Neural cell (in vitro differentiated cells): ENCODE results near the gene SDK2. TPM values are rescaled to one million over a fixed set of nuclear protein-coding genes. Genes with fewer than 3 reads are reported as not detected.

Experiments
- H2AFZ ChIP-seq: fragments of 200-600, 300-800 bp; sonication (generic), shearing (Covaris generic); 2 replicates; pipeline ENCODE4 v1.6.0; 2014; ENCODE audit warnings: low read depth, mild to moderate bottlenecking, antibody characterized with exemption, low read length, moderate library complexity
- H3F3A ChIP-seq: fragments of 200-600 bp; shearing (Covaris generic); 2 replicates; pipeline ENCODE4 v1.6.1; 2016; ENCODE audit warnings: mild to moderate bottlenecking, moderate library complexity, mixed read lengths, antibody characterized with exemption, low read length; ENCODE audit not compliant: insufficient read depth, poor library complexity, severe bottlenecking
- H3K27ac ChIP-seq: fragments of 200-600, 300-800 bp; sonication (generic), shearing (Covaris generic); 2 replicates; pipeline ENCODE4 v1.5.1; 2014; ENCODE audit warnings: mild to moderate bottlenecking, low read length, moderate library complexity
- H3K27me3 ChIP-seq: fragments of 300-800, 200-600 bp; sonication (generic), shearing (Covaris generic); 2 replicates; pipeline ENCODE4 v1.6.0; 2014; ENCODE audit warnings: mild to moderate bottlenecking, low read depth, low read length, moderate library complexity; ENCODE audit not compliant: insufficient read depth
- H3K36me3 ChIP-seq: fragments of 300-800, 200-600 bp; sonication (generic), shearing (Covaris generic); 2 replicates; pipeline ENCODE4 v1.5.1; 2014; ENCODE audit warnings: mild to moderate bottlenecking, antibody characterized with exemption, low read length, moderate library complexity; ENCODE audit not compliant: insufficient read depth
- H3K4me2 ChIP-seq: fragments of 300-800, 200-600 bp; sonication (generic), shearing (Covaris generic); 2 replicates; pipeline ENCODE4 v1.6.0; 2014; ENCODE audit warnings: mild to moderate bottlenecking, low read length
- H3K4me3 ChIP-seq: fragments of 300-800, 200-600 bp; sonication (generic), shearing (Covaris generic); 2 replicates; pipeline ENCODE4 v1.5.1; 2014; ENCODE audit warnings: mild to moderate bottlenecking, low read length, moderate library complexity
- H3K79me2 ChIP-seq: fragments of 200-600 bp; shearing (Covaris generic); replicated peaks from 2 replicates; pipeline ENCODE4 v1.6.0; 2014; ENCODE audit warnings: mild to moderate bottlenecking, low read length, moderate library complexity; ENCODE audit not compliant: insufficient read depth
- H3K9ac ChIP-seq: fragments of 300-800, 200-600 bp; sonication (generic), shearing (Covaris generic); 2 replicates; pipeline ENCODE4 v1.6.1; 2016; ENCODE audit warnings: mild to moderate bottlenecking, low read length, mixed read lengths
- H3K9me2 ChIP-seq: fragments of 200-600 bp; shearing (Covaris generic); 2 replicates; pipeline ENCODE4 v1.6.1; 2016; ENCODE audit warnings: mild to moderate bottlenecking, low read length, mixed read lengths; ENCODE audit not compliant: insufficient read depth
- H3K9me3 ChIP-seq: fragments of 200-600, 300-800 bp; sonication (generic), shearing (Covaris generic); 2 replicates; pipeline ENCODE4 v1.6.1; 2016; ENCODE audit warnings: mild to moderate bottlenecking, mixed run types, low read length, moderate library complexity, mixed read lengths
- H4K20me1 ChIP-seq: fragments of 200-600 bp; shearing (Covaris generic); 2 replicates; pipeline ENCODE4 v1.6.1; 2016; ENCODE audit warnings: mild to moderate bottlenecking, mixed run types; ENCODE audit not compliant: insufficient read depth
- CTCF ChIP-seq: fragments of 450-650 bp; IDR thresholded peaks from 2 replicates; pipeline ENCODE4 v1.5.1; 2014; ENCODE audit warnings: antibody characterized with exemption, mild to moderate bottlenecking, moderate library complexity; ENCODE audit not compliant: poor library complexity, severe bottlenecking
- EP300 ChIP-seq: fragments of 450-650 bp; conservative IDR thresholded peaks from 2 replicates; pipeline ENCODE4 v1.6.1; 2014; ENCODE audit warnings: antibody characterized with exemption, mild to moderate bottlenecking, moderate library complexity; ENCODE audit not compliant: poor library complexity, severe bottlenecking
- EZH2 ChIP-seq: fragments of 200-600, 300-800 bp; shearing (Covaris generic), sonication (generic); IDR thresholded peaks from 2 replicates; pipeline ENCODE4 v1.6.1; 2014; ENCODE audit warnings: antibody characterized with exemption, low read length, borderline replicate concordance, mild to moderate bottlenecking; ENCODE audit not compliant: insufficient read depth, poor library complexity, severe bottlenecking
- MXI1 ChIP-seq: fragments of 450-650 bp; conservative IDR thresholded peaks from 2 replicates; pipeline ENCODE4 v1.6.1; 2014; ENCODE audit warnings: antibody characterized with exemption, mild to moderate bottlenecking; ENCODE audit not compliant: poor library complexity, severe bottlenecking
- POLR2AphosphoS5 ChIP-seq: IDR thresholded peaks from 2 replicates; pipeline ENCODE4 v1.6.1; 2012
- RAD21 ChIP-seq: fragments of 450-650 bp; conservative IDR thresholded peaks from 2 replicates; pipeline ENCODE4 v1.6.1; 2014; ENCODE audit warnings: antibody characterized with exemption, mild to moderate bottlenecking, moderate library complexity
- REST ChIP-seq: IDR thresholded peaks from 2 replicates; pipeline ENCODE4 v1.6.1; 2012; ENCODE audit warnings: borderline replicate concordance
- SMC3 ChIP-seq: fragments of 450-650 bp; conservative IDR thresholded peaks from 2 replicates; pipeline ENCODE4 v1.6.1; 2014; ENCODE audit warnings: antibody characterized with exemption, mild to moderate bottlenecking, moderate library complexity; ENCODE audit not compliant: poor library complexity
- TAF1 ChIP-seq: IDR thresholded peaks from 2 replicates; pipeline ENCODE4 v1.6.1; 2012; ENCODE audit warnings: low read depth
- polyA plus RNA-seq: library from polyadenylated mRNA; depleted of rRNA; stranded (reverse); fragments of >200 nt; gene quantifications from 2 replicates; pipeline ENCODE4 v1.2.3, GENCODE V29; 2014

SDK2 gene
- polyA plus RNA-seq, 1 donor from 2014 or later, result 0.73 TPM

- Histone ChIP-seq H3K79me2 (no peaks in the 10 kb centered on the region), H3K9ac (no peak overlapping the region), H3K4me2 (no peak overlapping the region), H3K36me3 (no peaks in the 10 kb centered on the region), H3K4me3 (no peak overlapping the region), H3K9me2 (no peaks in the 10 kb centered on the region), H3K9me3 (no peaks in the 10 kb centered on the region), H3F3A (no peaks in the 10 kb centered on the region), H3K27me3 (no peaks in the 10 kb centered on the region), H4K20me1 (no peaks in the 10 kb centered on the region), H2AFZ (no peak overlapping the region), H3K27ac (no peak overlapping the region)
- TF ChIP-seq MXI1 (no peak), TAF1 (no peak), REST (no peak), RAD21 (no peak), SMC3 (no peak), POLR2AphosphoS5 (no peak), EZH2 (no peak), EP300 (no peak), CTCF (no peak)
Measured at GRCh38 chr17:73436954-73437353, 207.3 kb downstream of the SDK2 start.

GRCh38 chr17:73435412-73435811, 208.8 kb downstream of the SDK2 start:
- Histone ChIP-seq H3F3A (no peaks in the 10 kb centered on the region), H3K27ac (no peak overlapping the region), H3K4me3 (no peak overlapping the region), H4K20me1 (no peaks in the 10 kb centered on the region), H3K27me3 (no peaks in the 10 kb centered on the region), H3K4me2 (no peak overlapping the region), H3K79me2 (no peaks in the 10 kb centered on the region), H3K36me3 (no peaks in the 10 kb centered on the region), H3K9me3 (no peaks in the 10 kb centered on the region), H3K9ac (no peak overlapping the region), H3K9me2 (no peaks in the 10 kb centered on the region), H2AFZ (no peak overlapping the region)
- no peak for TF ChIP-seq TAF1
- no peak for TF ChIP-seq EP300
- no peak for TF ChIP-seq CTCF
- TF ChIP-seq RAD21, result no peak
